Upper lobe of left lung (tissue), 6 donors: ENCODE results near the gene PKIG. TPM values are rescaled to one million over a fixed set of nuclear protein-coding genes. Genes with fewer than 3 reads are reported as not detected.

Experiments
- ATAC-seq, 2 donors: fragments of 200-7000 bp; cut with Tn5 transposase; one replicate each; pipeline ENCODE4 v1.9.1; 2022; ENCODE audit warnings: mild to moderate bottlenecking in 2 of 2, moderate library complexity in 2 of 2; ENCODE audit not compliant: low FRiP score in 2 of 2
- DNase-seq, 2 donors: peaks; one replicate each; pipeline ENCODE4 v3.0.0-alpha.2; 2019 to 2020
- H3K27ac ChIP-seq, 4 donors: fragments of 200-600 bp; sonication (generic); one replicate each; pipeline ENCODE4 v1.5.1; 2016 to 2019
- H3K27me3 ChIP-seq, 4 donors: fragments of 200-600 bp; sonication (generic); one replicate each; pipeline ENCODE4 v1.5.1; 2017 to 2019
- H3K36me3 ChIP-seq, 4 donors: fragments of 200-600 bp; sonication (generic); one replicate each; pipeline ENCODE4 v1.5.1; 2016 to 2019
- H3K4me1 ChIP-seq, 4 donors: fragments of 200-600 bp; sonication (generic); one replicate each; pipeline ENCODE4 v1.5.1; 2018 to 2019
- H3K4me3 ChIP-seq, 4 donors: fragments of 200-600 bp; sonication (generic); one replicate each; pipeline ENCODE4 v1.5.1; 2017 to 2019; ENCODE audit warnings: mild to moderate bottlenecking in 2 of 4, moderate library complexity in 1 of 4
- H3K9me3 ChIP-seq, 4 donors: fragments of 200-600 bp; sonication (generic); one replicate each; pipeline ENCODE4 v1.5.1; 2018 to 2019
- EP300 ChIP-seq, 4 donors: sonication (generic); formaldehyde crosslinking; IDR thresholded peaks; one replicate each; pipeline ENCODE4 v1.5.1; 2017; ENCODE audit warnings: antibody characterized with exemption in 4 of 4, control low read depth in 2 of 4
- POLR2A ChIP-seq, 4 donors: fragments of 450-650 bp; IDR thresholded peaks; one replicate each; pipeline ENCODE4 v1.5.1; 2016 to 2017; ENCODE audit warnings: antibody characterized with exemption in 4 of 4, mild to moderate bottlenecking in 2 of 4
- POLR2AphosphoS5 ChIP-seq, 2 donors: sonication (generic); formaldehyde crosslinking; IDR thresholded peaks; one replicate each; pipeline ENCODE4 v1.5.1; 2017; ENCODE audit warnings: antibody characterized with exemption in 2 of 2
- WGBS, 2 donors: methylation state at CpG; one replicate each; pipeline ENCODE4 v1.1.5; 2017 to 2018; 5-methylcytosine and 5-hydroxymethylcytosine counted together
- total RNA-seq, 6 donors: library from RNA; depleted of rRNA in 4 of 6; stranded (reverse); fragments of >200 nt in 4 of 6; gene quantifications; one replicate each; pipeline versions ENCODE4 v1.1.0 to v1.2.1, GENCODE V29; 2016 to 2021
- TF ChIP-seq, protein P1 (sequence below), 6 experiments: fragments of 450-650 bp in 4 of 6; fragments of 200-600 bp in 2 of 6; sonication (generic) in 2 of 6; IDR thresholded peaks; one replicate each; pipeline ENCODE4 v1.5.1; 2016 to 2019; ENCODE audit warnings: antibody characterized with exemption in 6 of 6
- donor health status: DM: no; HTN: no; CAD: no; lungs with moderate emphysema.
- donor health status: DM: no; HTN: yes; CAD: no; lungs with severe emphysema.

Gene PKIG
- total RNA-seq, 6 donors from 2014 or later, result 46.1 to 91.5 (median 67.8) TPM

DNA sequence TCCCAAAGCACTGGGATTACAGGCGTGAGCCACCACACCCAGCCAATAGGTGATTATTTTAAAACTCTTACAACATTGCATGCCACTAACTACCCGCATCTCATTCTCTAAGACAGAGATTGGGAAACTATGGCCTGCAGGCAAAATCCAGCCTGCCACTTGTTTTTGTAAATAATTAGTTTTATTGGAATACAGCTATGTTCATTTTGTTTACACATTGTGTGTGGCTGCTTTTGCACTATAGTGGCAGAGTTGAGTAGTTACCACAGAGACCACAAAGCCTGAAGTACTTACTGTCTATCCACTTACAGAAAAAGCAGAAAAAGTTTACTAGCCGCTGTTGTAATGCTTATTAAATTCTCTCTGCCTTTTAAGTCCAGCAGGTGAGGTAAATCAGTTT, 16.4 kb upstream of the PKIG start:
- H3K27me3 ChIP-seq, result no peaks in the 10 kb centered on the region

GRCh38 chr20:44566811-44567210, 15.6 kb upstream of the PKIG start:
- Histone ChIP-seq H3K27me3 (no peaks in the 10 kb centered on the region), H3K9me3 (no peaks in the 10 kb centered on the region), H3K4me3 (no peak overlapping the region), H3K27ac (no peak overlapping the region), H3K36me3 (no peaks in the 10 kb centered on the region), H3K4me1 (peaks cover 0 to 12% (median 4%) of the 10 kb centered on the region in 4 donors)
- no peak for DNase-seq
- ATAC-seq, result no peak
- TF ChIP-seq, protein P1, sequence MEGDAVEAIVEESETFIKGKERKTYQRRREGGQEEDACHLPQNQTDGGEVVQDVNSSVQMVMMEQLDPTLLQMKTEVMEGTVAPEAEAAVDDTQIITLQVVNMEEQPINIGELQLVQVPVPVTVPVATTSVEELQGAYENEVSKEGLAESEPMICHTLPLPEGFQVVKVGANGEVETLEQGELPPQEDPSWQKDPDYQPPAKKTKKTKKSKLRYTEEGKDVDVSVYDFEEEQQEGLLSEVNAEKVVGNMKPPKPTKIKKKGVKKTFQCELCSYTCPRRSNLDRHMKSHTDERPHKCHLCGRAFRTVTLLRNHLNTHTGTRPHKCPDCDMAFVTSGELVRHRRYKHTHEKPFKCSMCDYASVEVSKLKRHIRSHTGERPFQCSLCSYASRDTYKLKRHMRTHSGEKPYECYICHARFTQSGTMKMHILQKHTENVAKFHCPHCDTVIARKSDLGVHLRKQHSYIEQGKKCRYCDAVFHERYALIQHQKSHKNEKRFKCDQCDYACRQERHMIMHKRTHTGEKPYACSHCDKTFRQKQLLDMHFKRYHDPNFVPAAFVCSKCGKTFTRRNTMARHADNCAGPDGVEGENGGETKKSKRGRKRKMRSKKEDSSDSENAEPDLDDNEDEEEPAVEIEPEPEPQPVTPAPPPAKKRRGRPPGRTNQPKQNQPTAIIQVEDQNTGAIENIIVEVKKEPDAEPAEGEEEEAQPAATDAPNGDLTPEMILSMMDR (IDR thresholded peaks at IDR 0.05), result no peak
- TF ChIP-seq POLR2A (IDR thresholded peaks at IDR 0.05) (no peak), EP300 (IDR thresholded peaks at IDR 0.05) (no peak), POLR2AphosphoS5 (IDR thresholded peaks at IDR 0.05) (no peak)

More for the DNA sequence above, 16.4 kb upstream of the PKIG start:
- Histone ChIP-seq H3K36me3 (no peaks in the 10 kb centered on the region), H3K9me3 (no peaks in the 10 kb centered on the region), H3K4me1 (peaks cover 0 to 9% (median 3%) of the 10 kb centered on the region in 4 donors), H3K4me3 (no peak overlapping the region), H3K27ac (no peak overlapping the region)
- DNase-seq (no peak), ATAC-seq (no peak)
- 91 to 94% methylated on average over 3 of the region's 3 CpGs for WGBS, 2 donors
- TF ChIP-seq EP300 (IDR thresholded peaks at IDR 0.05) (no peak), POLR2AphosphoS5 (IDR thresholded peaks at IDR 0.05) (no peak), POLR2A (IDR thresholded peaks at IDR 0.05) (no peak)
- TF ChIP-seq, protein P1 (IDR thresholded peaks at IDR 0.05), result no peak

DNA sequence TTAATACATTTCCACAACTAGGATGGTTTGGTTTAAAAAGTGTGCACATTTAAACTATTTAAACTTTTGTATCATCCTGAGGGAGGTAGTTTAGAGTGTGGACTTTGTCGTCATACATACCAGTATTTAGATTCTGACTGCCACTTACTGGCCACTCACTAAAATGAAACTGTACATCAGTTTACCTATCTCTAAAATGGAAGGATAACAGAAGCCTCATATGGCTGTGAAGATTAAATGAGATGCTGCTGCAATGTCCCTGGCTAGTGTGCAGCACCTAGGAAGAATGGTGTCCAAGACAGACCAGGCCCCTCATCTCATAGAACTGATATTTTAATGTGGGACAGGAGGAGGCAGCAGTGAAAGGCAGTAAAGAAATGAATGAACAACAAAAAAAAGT, 12.0 kb upstream of the PKIG start:
- WGBS, 2 donors, result 96% methylated on average over 1 of the region's 1 CpG
- peaks cover 10 to 22% (median 21%) of the 10 kb centered on the region in 4 donors for H3K4me1 ChIP-seq
- ATAC-seq (no peak), DNase-seq (no peak)
- no peaks in the 10 kb centered on the region for H3K36me3 ChIP-seq
- H3K27me3 ChIP-seq, result no peaks in the 10 kb centered on the region
- no peak overlapping the region for H3K4me3 ChIP-seq
- H3K9me3 ChIP-seq, result no peaks in the 10 kb centered on the region
- no peak overlapping the region for H3K27ac ChIP-seq
- TF ChIP-seq POLR2AphosphoS5 (IDR thresholded peaks at IDR 0.05) (no peak), POLR2A (IDR thresholded peaks at IDR 0.05) (no peak), EP300 (IDR thresholded peaks at IDR 0.05) (no peak)
- TF ChIP-seq, protein P1 (IDR thresholded peaks at IDR 0.05), result no peak

- Histone ChIP-seq H3K4me3 (no peak overlapping the region), H3K27ac (peak overlapping the region in 2 of 4 donors; percentile 72 to 83), H3K27me3 (no peaks in the 10 kb centered on the region), H3K4me1 (peaks cover 18 to 27% (median 23%) of the 10 kb centered on the region in 4 donors), H3K36me3 (no peaks in the 10 kb centered on the region), H3K9me3 (no peaks in the 10 kb centered on the region)
- DNase-seq, result no peak
- 62 to 64% methylated on average over 6 of the region's 6 CpGs for WGBS, 2 donors
- ATAC-seq, result no peak
- TF ChIP-seq, protein P1 (IDR thresholded peaks at IDR 0.05), result no peak
- no peak for TF ChIP-seq EP300 (IDR thresholded peaks at IDR 0.05)
- TF ChIP-seq POLR2A (IDR thresholded peaks at IDR 0.05), result no peak
- no peak for TF ChIP-seq POLR2AphosphoS5 (IDR thresholded peaks at IDR 0.05)
Measured at GRCh38 chr20:44571362-44571988, 10.9 kb upstream of the PKIG start.
